Glutamatergic neuron (in vitro differentiated cells): ENCODE data around the gene SP2. TPM values are rescaled to one million over a fixed set of nuclear protein-coding genes. Genes with fewer than 3 reads are reported as not detected.

Experiments
- DNase-seq: peaks from one replicate; pipeline ENCODE4 v3.0.0; 2022
- H3K27ac Mint-ChIP-seq: one replicate; pipeline ENCODE4 v1.8.0; 2020; ENCODE audit warnings: mild to moderate bottlenecking, mixed read lengths, inconsistent platforms; ENCODE audit not compliant: unreplicated experiment
- H3K27me3 Mint-ChIP-seq: one replicate; pipeline ENCODE4 v1.8.0; 2020; ENCODE audit warnings: mild to moderate bottlenecking, moderate library complexity, mixed read lengths, inconsistent platforms; ENCODE audit not compliant: unreplicated experiment
- H3K36me3 Mint-ChIP-seq: one replicate; pipeline ENCODE4 v1.8.0; 2020; ENCODE audit warnings: mild to moderate bottlenecking, mixed read lengths, inconsistent platforms; ENCODE audit not compliant: unreplicated experiment
- H3K4me1 Mint-ChIP-seq: one replicate; pipeline ENCODE4 v1.8.0; 2020; ENCODE audit warnings: mild to moderate bottlenecking, low read depth, mixed read lengths, inconsistent platforms; ENCODE audit not compliant: unreplicated experiment
- H3K4me3 Mint-ChIP-seq: one replicate; pipeline ENCODE4 v1.8.0; 2020; ENCODE audit warnings: mild to moderate bottlenecking, mixed read lengths, inconsistent platforms; ENCODE audit not compliant: unreplicated experiment
- H3K9me3 Mint-ChIP-seq: one replicate; pipeline ENCODE4 v1.8.0; 2020; ENCODE audit warnings: mild to moderate bottlenecking, moderate library complexity, mixed read lengths, inconsistent platforms; ENCODE audit not compliant: unreplicated experiment
- CTCF ChIP-seq: fragments of 200-600 bp; sonication (generic); IDR thresholded peaks from one replicate; pipeline ENCODE4 v1.5.0; 2021; ENCODE audit not compliant: partially characterized antibody, unreplicated experiment
- total RNA-seq: library from RNA; stranded (reverse); fragmentation: NEBNext Ultra II Directional; extraction: Animal tissue kit (Norgen Biotek cat#: 25700); gene quantifications from one replicate; pipeline ENCODE4 v1.2.1, GENCODE V29; 2021; ENCODE audit not compliant: unreplicated experiment

SP2 gene
- total RNA-seq, 1 donor from 2014 or later: 17.8 TPM

GRCh38 chr17:47870056-47870455, 26.0 kb upstream of the SP2 start:
- no peak for TF ChIP-seq CTCF
- Mint-ChIP-seq H3K36me3 (peaks cover 5% of the 10 kb centered on the region), H3K4me1 (peaks cover 3% of the 10 kb centered on the region), H3K27ac (no peak overlapping the region), H3K4me3 (no peak overlapping the region), H3K27me3 (peaks cover 22% of the 10 kb centered on the region), H3K9me3 (peaks cover 4% of the 10 kb centered on the region)
- no peak for DNase-seq

GRCh38 chr17:47871048-47871447, 25.0 kb upstream of the SP2 start:
- no peak overlapping the region for H3K4me3 Mint-ChIP-seq
- peaks cover 2% of the 10 kb centered on the region for H3K36me3 Mint-ChIP-seq
- H3K27ac Mint-ChIP-seq: no peak overlapping the region
- no peak for DNase-seq
- peaks cover 9% of the 10 kb centered on the region for H3K4me1 Mint-ChIP-seq
- no peak for TF ChIP-seq CTCF
- H3K9me3 Mint-ChIP-seq: peaks cover 2% of the 10 kb centered on the region
- peaks cover 22% of the 10 kb centered on the region for H3K27me3 Mint-ChIP-seq

- Mint-ChIP-seq H3K36me3 (no peaks in the 10 kb centered on the region), H3K4me1 (peaks cover 9% of the 10 kb centered on the region), H3K9me3 (peaks cover 2% of the 10 kb centered on the region), H3K4me3 (peak overlapping the region; percentile 49), H3K27ac (no peak overlapping the region), H3K27me3 (peaks cover 20% of the 10 kb centered on the region)
- no peak for TF ChIP-seq CTCF
- DNase-seq: no peak
These were observed 23.9 kb upstream of the SP2 start for GRCh38 chr17:47872019-47872650.

GRCh38 chr17:47872651-47873161, 23.3 kb upstream of the SP2 start:
- no peak for DNase-seq
- Mint-ChIP-seq H3K27ac (no peak overlapping the region), H3K36me3 (no peaks in the 10 kb centered on the region), H3K9me3 (peaks cover 4% of the 10 kb centered on the region), H3K4me1 (peaks cover 9% of the 10 kb centered on the region), H3K4me3 (no peak overlapping the region), H3K27me3 (peaks cover 19% of the 10 kb centered on the region)
- no peak for TF ChIP-seq CTCF
